ENCODE data around the gene UBA1.

Gene UBA1

DNA sequence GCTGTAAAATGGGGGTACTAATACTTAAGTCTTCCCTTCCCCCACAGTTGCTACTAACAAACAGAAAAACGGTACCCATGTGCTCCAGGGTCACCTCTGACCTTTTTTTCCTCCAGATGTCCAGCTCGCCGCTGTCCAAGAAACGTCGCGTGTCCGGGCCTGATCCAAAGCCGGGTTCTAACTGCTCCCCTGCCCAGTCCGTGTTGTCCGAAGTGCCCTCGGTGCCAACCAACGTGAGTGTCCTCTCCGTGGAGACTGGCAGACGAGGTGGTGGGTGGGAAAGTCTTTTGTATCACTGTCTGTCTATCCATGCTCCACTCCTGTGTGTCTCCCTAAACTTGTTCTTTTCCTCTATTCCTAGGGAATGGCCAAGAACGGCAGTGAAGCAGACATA, 5.1 kb downstream of the UBA1 start:
- Histone ChIP-seq H3F3A (ENCODE audit: insufficient read depth, low read length) (no peaks in the 10 kb centered on the region), H3K36me3 (ENCODE audit: insufficient read depth, low read length) (peaks cover 81% of the 10 kb centered on the region), H3K27ac (ENCODE audit: low read depth, low read length, poor library complexity, severe bottlenecking) (no peak overlapping the region), H3K9me3 (ENCODE audit: low read length) (no peaks in the 10 kb centered on the region), H3K9me2 (ENCODE audit: low read depth, low read length) (no peaks in the 10 kb centered on the region), H4K20me1 (ENCODE audit: insufficient read depth, low read length) (no peaks in the 10 kb centered on the region), H2AFZ (ENCODE audit: low read length) (no peak overlapping the region), H3K79me2 (ENCODE audit: insufficient read depth, low read length) (peaks cover 37% of the 10 kb centered on the region), H3K4me3 (ENCODE audit: low read depth, low read length, poor library complexity, severe bottlenecking) (no peak overlapping the region), H3K9ac (ENCODE audit: low read length) (no peak overlapping the region), H3K27me3 (ENCODE audit: insufficient read depth, low read length) (no peaks in the 10 kb centered on the region), H3K4me1 (ENCODE audit: insufficient read depth, low read length, severe bottlenecking) (peaks cover 26% of the 10 kb centered on the region), H3K4me2 (ENCODE audit: low read length) (no peak overlapping the region)
- TF ChIP-seq, protein P1, sequence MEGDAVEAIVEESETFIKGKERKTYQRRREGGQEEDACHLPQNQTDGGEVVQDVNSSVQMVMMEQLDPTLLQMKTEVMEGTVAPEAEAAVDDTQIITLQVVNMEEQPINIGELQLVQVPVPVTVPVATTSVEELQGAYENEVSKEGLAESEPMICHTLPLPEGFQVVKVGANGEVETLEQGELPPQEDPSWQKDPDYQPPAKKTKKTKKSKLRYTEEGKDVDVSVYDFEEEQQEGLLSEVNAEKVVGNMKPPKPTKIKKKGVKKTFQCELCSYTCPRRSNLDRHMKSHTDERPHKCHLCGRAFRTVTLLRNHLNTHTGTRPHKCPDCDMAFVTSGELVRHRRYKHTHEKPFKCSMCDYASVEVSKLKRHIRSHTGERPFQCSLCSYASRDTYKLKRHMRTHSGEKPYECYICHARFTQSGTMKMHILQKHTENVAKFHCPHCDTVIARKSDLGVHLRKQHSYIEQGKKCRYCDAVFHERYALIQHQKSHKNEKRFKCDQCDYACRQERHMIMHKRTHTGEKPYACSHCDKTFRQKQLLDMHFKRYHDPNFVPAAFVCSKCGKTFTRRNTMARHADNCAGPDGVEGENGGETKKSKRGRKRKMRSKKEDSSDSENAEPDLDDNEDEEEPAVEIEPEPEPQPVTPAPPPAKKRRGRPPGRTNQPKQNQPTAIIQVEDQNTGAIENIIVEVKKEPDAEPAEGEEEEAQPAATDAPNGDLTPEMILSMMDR (IDR thresholded peaks at IDR 0.05; ENCODE audit: low read length) = no peak
- TF ChIP-seq EZH2 (IDR thresholded peaks at IDR 0.05; ENCODE audit: borderline replicate concordance, low read length) = no peak

DNA sequence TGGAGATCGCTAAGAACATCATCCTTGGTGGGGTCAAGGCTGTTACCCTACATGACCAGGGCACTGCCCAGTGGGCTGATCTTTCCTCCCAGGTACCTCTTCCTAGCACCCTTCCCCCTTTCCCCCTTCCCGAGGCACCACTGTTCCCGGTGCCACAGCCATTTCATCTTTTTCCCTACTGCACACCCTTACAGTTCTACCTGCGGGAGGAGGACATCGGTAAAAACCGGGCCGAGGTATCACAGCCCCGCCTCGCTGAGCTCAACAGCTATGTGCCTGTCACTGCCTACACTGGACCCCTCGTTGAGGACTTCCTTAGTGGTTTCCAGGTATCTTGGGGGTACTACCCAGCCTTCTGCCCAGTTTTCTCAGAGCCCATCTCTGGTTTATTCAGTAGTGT, 5.7 kb downstream of the UBA1 start:
- no peaks in the 10 kb centered on the region for H3K9me3 ChIP-seq (ENCODE audit: low read length)
- no peak overlapping the region for H2AFZ ChIP-seq (ENCODE audit: low read length)
- peaks cover 87% of the 10 kb centered on the region for H3K36me3 ChIP-seq (ENCODE audit: insufficient read depth, low read length)
- peaks cover 26% of the 10 kb centered on the region for H3K4me1 ChIP-seq (ENCODE audit: insufficient read depth, low read length, severe bottlenecking)
- H3K79me2 ChIP-seq (ENCODE audit: insufficient read depth, low read length) = peaks cover 31% of the 10 kb centered on the region
- H3K27me3 ChIP-seq (ENCODE audit: insufficient read depth, low read length) = no peaks in the 10 kb centered on the region
- no peak overlapping the region for H3K4me2 ChIP-seq (ENCODE audit: low read length)
- H3F3A ChIP-seq (ENCODE audit: insufficient read depth, low read length) = no peaks in the 10 kb centered on the region
- H3K27ac ChIP-seq (ENCODE audit: low read depth, low read length, poor library complexity, severe bottlenecking) = no peak overlapping the region
- no peak overlapping the region for H3K9ac ChIP-seq (ENCODE audit: low read length)
- H3K9me2 ChIP-seq (ENCODE audit: low read depth, low read length) = no peaks in the 10 kb centered on the region
- H3K4me3 ChIP-seq (ENCODE audit: low read depth, low read length, poor library complexity, severe bottlenecking) = no peak overlapping the region
- TF ChIP-seq EZH2 (IDR thresholded peaks at IDR 0.05; ENCODE audit: borderline replicate concordance, low read length) = no peak
- TF ChIP-seq, protein P1 (IDR thresholded peaks at IDR 0.05; ENCODE audit: low read length) = no peak
- H4K20me1 ChIP-seq (ENCODE audit: insufficient read depth, low read length) = no peaks in the 10 kb centered on the region

DNA sequence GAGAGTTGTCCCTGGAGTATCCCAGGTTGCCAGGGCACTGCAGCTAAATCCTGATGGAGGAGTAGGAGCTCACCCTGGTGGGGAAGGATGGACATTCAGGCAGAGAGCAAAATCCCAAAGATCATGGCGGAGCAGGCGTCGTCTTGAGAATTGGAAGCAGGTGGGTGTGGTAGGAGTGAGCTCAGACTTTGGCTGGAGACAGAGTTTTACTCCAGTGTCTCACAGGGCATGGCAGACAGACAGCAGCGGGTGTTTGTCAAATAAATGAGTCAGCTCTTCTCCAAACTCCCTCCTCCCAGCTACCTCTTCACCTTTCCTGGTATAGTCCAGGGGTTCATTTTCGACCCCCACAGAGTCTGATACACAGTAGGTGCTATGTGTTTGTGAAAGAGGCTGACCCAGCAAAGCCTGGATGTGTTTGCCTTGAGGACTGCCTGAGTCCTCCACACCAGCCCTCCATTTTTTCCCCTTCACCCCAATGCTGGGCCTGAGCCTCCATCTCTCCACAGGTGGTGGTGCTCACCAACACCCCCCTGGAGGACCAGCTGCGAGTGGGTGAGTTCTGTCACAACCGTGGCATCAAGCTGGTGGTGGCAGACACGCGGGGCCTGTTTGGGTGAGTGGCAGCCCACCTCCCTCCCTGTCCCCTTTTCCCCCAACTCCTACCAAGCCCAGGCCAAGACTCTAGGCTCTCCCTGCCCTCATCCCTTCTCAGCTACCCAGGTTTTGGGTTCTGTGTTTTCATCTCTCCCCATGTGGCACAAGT, 6.9 kb downstream of the UBA1 start:
- no peak for TF ChIP-seq EZH2 (IDR thresholded peaks at IDR 0.05; ENCODE audit: borderline replicate concordance, low read length)
- TF ChIP-seq, protein P1 (IDR thresholded peaks at IDR 0.05; ENCODE audit: low read length) = no peak
- H3K9ac ChIP-seq (ENCODE audit: low read length) = no peak overlapping the region

More for the DNA sequence above, 6.9 kb downstream of the UBA1 start:
- Histone ChIP-seq H3K4me1 (ENCODE audit: insufficient read depth, low read length, severe bottlenecking) (peaks cover 13% of the 10 kb centered on the region), H3K9me2 (ENCODE audit: low read depth, low read length) (no peaks in the 10 kb centered on the region), H3K36me3 (ENCODE audit: insufficient read depth, low read length) (peaks cover 98% of the 10 kb centered on the region), H2AFZ (ENCODE audit: low read length) (no peak overlapping the region), H3K79me2 (ENCODE audit: insufficient read depth, low read length) (peaks cover 19% of the 10 kb centered on the region), H3K27ac (ENCODE audit: low read depth, low read length, poor library complexity, severe bottlenecking) (no peak overlapping the region), H3F3A (ENCODE audit: insufficient read depth, low read length) (no peaks in the 10 kb centered on the region), H3K4me2 (ENCODE audit: low read length) (no peak overlapping the region), H4K20me1 (ENCODE audit: insufficient read depth, low read length) (no peaks in the 10 kb centered on the region), H3K4me3 (ENCODE audit: low read depth, low read length, poor library complexity, severe bottlenecking) (no peak overlapping the region), H3K9me3 (ENCODE audit: low read length) (no peaks in the 10 kb centered on the region), H3K27me3 (ENCODE audit: insufficient read depth, low read length) (no peaks in the 10 kb centered on the region)

Data from OCI-LY1 (cell line).